IMR-90 (cell line): ENCODE measurements around the gene UBE2M. TPM values are rescaled to one million over a fixed set of nuclear protein-coding genes. Genes with fewer than 3 reads are reported as not detected.

Source experiments
- USF2 ChIP-seq: fragments of 150-350 bp; IDR thresholded peaks from 2 replicates; pipeline ENCODE4 v1.6.1; 2017; ENCODE audit warnings: mild to moderate bottlenecking, antibody characterized with exemption, low read length, low read depth
- polyA plus RNA-seq, 3 experiments: library from polyadenylated mRNA; depleted of rRNA; stranded (reverse); fragments of >200 nt; gene quantifications; 2 replicates each; pipeline ENCODE4 v1.2.3, GENCODE V29; 2012; ENCODE audit warnings: low replicate concordance in 1 of 3
- total RNA-seq: library from RNA; depleted of rRNA; stranded (reverse); fragments of >200 nt; gene quantifications from 2 replicates; pipeline ENCODE4 v1.2.3, GENCODE V29; 2012
- TF ChIP-seq, protein P1 (sequence below): conservative IDR thresholded peaks from 2 replicates; pipeline ENCODE4 v1.5.1; 2012; ENCODE audit warnings: mild to moderate bottlenecking, low read depth, low read length, improper control_type of control experiment

UBE2M gene
- total and polyA plus RNA-seq, 2 of the 4 experiments (the other 2 are of a cell fraction), result 55.9 to 66.6 TPM

DNA sequence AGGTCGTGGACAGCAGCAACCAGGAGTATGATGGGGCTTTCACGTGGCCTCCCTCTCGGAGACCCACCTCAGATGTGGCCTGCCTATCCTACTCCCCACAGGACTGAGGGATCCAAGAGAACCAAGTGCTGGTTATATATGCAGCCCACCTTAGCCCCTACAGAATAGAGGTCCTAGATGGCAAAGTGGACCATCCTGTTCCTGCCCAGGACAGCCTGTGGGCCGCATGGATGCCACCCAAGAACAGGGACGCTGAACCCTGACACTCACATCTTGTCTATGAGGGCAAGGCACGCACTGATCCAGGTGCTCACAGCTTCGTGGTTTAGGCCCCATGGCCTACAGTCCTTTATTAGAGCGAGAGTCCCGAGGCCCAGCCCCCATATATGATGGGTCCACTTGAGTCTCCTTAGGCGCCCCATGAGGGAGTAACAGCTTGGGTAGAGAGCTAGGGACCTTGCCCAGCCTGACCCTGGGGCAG, 45.2 kb downstream of the UBE2M start (continued):
- no peak for TF ChIP-seq USF2
- TF ChIP-seq, protein P1, sequence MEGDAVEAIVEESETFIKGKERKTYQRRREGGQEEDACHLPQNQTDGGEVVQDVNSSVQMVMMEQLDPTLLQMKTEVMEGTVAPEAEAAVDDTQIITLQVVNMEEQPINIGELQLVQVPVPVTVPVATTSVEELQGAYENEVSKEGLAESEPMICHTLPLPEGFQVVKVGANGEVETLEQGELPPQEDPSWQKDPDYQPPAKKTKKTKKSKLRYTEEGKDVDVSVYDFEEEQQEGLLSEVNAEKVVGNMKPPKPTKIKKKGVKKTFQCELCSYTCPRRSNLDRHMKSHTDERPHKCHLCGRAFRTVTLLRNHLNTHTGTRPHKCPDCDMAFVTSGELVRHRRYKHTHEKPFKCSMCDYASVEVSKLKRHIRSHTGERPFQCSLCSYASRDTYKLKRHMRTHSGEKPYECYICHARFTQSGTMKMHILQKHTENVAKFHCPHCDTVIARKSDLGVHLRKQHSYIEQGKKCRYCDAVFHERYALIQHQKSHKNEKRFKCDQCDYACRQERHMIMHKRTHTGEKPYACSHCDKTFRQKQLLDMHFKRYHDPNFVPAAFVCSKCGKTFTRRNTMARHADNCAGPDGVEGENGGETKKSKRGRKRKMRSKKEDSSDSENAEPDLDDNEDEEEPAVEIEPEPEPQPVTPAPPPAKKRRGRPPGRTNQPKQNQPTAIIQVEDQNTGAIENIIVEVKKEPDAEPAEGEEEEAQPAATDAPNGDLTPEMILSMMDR, result no peak
